ENCODE data around the gene VPS50.

The VPS50 gene

DNA sequence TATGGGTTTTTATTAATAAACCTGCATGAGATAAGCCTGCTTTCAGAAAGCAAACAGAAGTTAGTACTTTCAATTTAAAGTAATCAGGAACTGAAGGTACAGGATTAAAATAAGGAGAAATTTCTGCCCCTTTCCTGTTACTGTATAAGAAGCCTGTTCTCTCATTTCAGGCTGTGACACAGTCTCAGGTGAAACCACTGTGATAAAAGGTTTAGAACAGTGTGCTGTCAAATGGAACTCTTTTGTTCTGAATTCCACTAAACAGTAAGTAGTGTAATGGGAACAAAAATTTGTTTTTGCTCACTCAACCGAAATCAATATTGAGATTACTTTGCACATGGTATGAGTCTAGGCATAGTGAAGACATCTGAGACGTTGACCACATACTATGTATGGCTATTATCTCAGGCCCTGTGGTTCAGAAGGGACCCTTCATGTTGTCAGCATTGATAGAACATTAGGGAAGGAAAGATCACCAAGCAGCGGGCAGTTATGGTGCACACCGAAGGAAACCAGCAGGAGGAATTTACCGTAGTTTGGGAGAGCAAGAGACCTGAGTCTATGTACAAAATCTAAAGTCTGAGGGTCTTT, 20.8 kb upstream of the VPS50 start:
- no peaks in the 10 kb centered on the region for H3K27me3 ChIP-seq (ENCODE audit: control insufficient read depth in 2 of 2, insufficient read depth in 2 of 2, low read length in 2 of 2)
- peaks cover 0 to 2% of the 10 kb centered on the region in 2 donors for H3K4me1 ChIP-seq (ENCODE audit: control insufficient read depth in 2 of 2, insufficient read depth in 2 of 2, low read length in 2 of 2)
- H3K27ac ChIP-seq (ENCODE audit: low read depth in 2 of 2, low read length in 2 of 2): peak overlapping the region in 1 of 2 donors; percentile 14
- H3K36me3 ChIP-seq (ENCODE audit: control insufficient read depth in 2 of 2, insufficient read depth in 2 of 2, low read length in 2 of 2): peaks cover 0 to 3% of the 10 kb centered on the region in 2 donors
- H3K4me3 ChIP-seq (ENCODE audit: low read length in 2 of 2): no peak overlapping the region
- no peaks in the 10 kb centered on the region for H3K9me3 ChIP-seq (ENCODE audit: control insufficient read depth in 2 of 2, low read length in 2 of 2)
- no peak overlapping the region for H3K9ac ChIP-seq (ENCODE audit: low read depth in 1 of 2, low read length in 2 of 2)

DNA sequence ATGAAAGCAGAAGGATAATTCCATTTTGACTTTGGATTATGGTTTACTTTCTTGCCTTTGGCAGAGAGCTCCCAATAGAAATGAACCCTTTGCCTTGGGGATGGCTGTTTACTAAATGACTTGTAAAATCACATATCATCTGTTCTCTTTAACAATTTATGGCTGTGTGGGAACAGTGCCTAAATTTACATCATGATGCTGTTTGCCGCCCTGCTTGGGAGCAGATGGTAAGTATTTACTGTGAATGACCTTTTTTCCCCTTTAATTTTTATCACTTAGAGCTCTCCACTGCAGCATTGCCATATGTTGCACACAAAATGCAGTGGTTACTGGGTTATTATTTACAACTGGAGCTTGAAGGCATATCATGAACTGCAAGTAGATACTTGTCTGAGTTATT, 19.3 kb upstream of the VPS50 start:
- H3K9me3 ChIP-seq (ENCODE audit: control insufficient read depth in 2 of 2, low read length in 2 of 2): no peaks in the 10 kb centered on the region
- no peak overlapping the region for H3K27ac ChIP-seq (ENCODE audit: low read depth in 2 of 2, low read length in 2 of 2)
- peaks cover 0 to 5% of the 10 kb centered on the region in 2 donors for H3K4me1 ChIP-seq (ENCODE audit: control insufficient read depth in 2 of 2, insufficient read depth in 2 of 2, low read length in 2 of 2)
- no peak overlapping the region for H3K4me3 ChIP-seq (ENCODE audit: low read length in 2 of 2)
- H3K9ac ChIP-seq (ENCODE audit: low read depth in 1 of 2, low read length in 2 of 2): no peak overlapping the region
- H3K27me3 ChIP-seq (ENCODE audit: control insufficient read depth in 2 of 2, insufficient read depth in 2 of 2, low read length in 2 of 2): no peaks in the 10 kb centered on the region
- peaks cover 0 to 3% of the 10 kb centered on the region in 2 donors for H3K36me3 ChIP-seq (ENCODE audit: control insufficient read depth in 2 of 2, insufficient read depth in 2 of 2, low read length in 2 of 2)

DNA sequence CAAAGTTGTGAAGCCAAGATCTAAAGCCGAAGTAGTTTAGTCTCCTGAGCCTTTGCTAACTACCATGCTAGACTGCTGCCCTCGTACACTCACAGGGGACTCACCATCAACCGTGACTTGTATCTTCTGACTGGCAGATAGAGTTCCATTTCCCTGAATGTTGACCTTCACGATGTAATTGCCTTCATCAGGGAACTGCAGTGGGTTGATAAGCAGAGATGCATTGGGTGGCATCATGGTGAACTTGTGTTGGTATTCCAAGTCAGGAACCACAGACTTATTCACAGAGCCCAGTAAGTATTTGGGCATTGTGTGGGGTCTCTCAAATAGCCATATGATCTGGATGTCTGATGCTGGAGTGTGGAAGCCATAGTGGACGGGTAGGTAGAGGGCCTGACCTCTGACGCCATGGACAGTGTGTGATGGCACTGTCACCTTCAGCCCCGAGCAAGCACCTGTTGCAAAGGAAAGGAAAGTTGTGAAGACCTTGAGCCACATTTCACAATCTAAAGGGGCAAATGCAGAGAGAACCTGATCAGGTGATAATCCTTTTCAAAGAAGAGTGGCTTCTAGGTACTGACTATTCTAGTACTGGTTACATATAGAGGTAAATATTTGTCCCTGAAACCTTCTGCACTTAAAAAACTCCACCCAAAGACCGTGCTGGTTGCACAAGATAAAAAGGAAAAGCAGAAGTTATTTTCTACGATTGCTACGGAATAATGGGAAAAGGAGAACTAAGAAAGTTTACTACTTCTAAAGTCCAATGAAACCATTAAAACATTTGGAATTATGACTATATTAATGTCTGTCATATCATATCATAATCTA, 13.0 kb upstream of the VPS50 start:
- peak overlapping the region; percentile 16 to 33 for H3K27ac ChIP-seq (ENCODE audit: low read depth in 2 of 2, low read length in 2 of 2)
- H3K4me3 ChIP-seq (ENCODE audit: low read length in 2 of 2): peak overlapping the region; percentile 26 to 56
- H3K9ac ChIP-seq (ENCODE audit: low read depth in 1 of 2, low read length in 2 of 2): no peak overlapping the region
- no peaks in the 10 kb centered on the region for H3K36me3 ChIP-seq (ENCODE audit: control insufficient read depth in 2 of 2, insufficient read depth in 2 of 2, low read length in 2 of 2)
- H3K27me3 ChIP-seq (ENCODE audit: control insufficient read depth in 2 of 2, insufficient read depth in 2 of 2, low read length in 2 of 2): peaks cover 0 to 4% of the 10 kb centered on the region in 2 donors
- no peaks in the 10 kb centered on the region for H3K9me3 ChIP-seq (ENCODE audit: control insufficient read depth in 2 of 2, low read length in 2 of 2)
- H3K4me1 ChIP-seq (ENCODE audit: control insufficient read depth in 2 of 2, insufficient read depth in 2 of 2, low read length in 2 of 2): peaks cover 0 to 6% of the 10 kb centered on the region in 2 donors

DNA sequence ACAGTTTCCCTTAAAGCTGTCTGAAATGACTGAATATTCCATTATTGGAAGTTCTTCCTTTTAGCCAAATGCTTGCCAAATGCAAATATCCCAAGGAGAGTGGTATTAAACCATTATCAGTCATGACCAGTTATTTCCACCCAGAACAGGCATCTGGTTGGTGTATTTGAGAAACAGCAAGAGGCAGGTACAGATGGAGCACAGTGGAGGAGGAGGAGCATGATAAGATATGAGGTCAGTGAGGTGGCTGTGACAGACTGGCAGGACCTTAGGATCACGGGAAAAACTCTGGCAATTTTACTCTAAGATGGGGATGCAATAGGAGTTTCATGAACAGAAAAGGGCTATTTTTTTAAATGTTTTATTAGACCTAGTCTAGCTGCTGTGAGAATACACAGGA, 12.3 kb upstream of the VPS50 start:
- Histone ChIP-seq H3K36me3 (ENCODE audit: control insufficient read depth in 2 of 2, insufficient read depth in 2 of 2, low read length in 2 of 2) (no peaks in the 10 kb centered on the region), H3K9me3 (ENCODE audit: control insufficient read depth in 2 of 2, low read length in 2 of 2) (no peaks in the 10 kb centered on the region), H3K27me3 (ENCODE audit: control insufficient read depth in 2 of 2, insufficient read depth in 2 of 2, low read length in 2 of 2) (peaks cover 0 to 4% of the 10 kb centered on the region in 2 donors), H3K9ac (ENCODE audit: low read depth in 1 of 2, low read length in 2 of 2) (no peak overlapping the region), H3K4me3 (ENCODE audit: low read length in 2 of 2) (no peak overlapping the region), H3K4me1 (ENCODE audit: control insufficient read depth in 2 of 2, insufficient read depth in 2 of 2, low read length in 2 of 2) (peaks cover 0 to 6% of the 10 kb centered on the region in 2 donors), H3K27ac (ENCODE audit: low read depth in 2 of 2, low read length in 2 of 2) (peak overlapping the region in 1 of 2 donors; percentile 19)

DNA sequence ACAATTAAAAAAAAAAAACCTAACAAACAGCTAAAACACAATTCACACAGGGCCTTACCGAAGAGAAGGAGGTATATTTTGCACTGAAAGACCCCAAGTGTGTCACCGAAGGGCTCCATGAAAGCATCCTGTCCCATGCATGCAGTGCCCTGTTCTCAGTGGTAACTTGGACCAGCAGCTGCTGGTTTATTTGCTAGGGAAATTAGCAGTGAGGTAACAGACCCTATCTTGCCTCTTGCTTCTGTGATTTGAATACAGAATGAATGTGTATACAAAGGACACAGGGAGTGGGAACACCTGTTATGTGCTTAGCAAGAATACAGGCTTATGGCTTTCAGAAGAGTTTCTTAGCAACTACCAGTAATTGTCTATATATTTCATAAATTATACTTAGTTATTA, 5.9 kb upstream of the VPS50 start, which contains the start of gene HEPACAM2:
Gene HEPACAM2, minus strand, starts transcription at position 160 of the 400 bp plus-strand sequence.
- H3K4me3 ChIP-seq (ENCODE audit: low read length in 2 of 2): peak within 1 kb of the TSS; percentile 49 to 55
- peak within 1 kb of the TSS in 1 of 2 donors; percentile 22 for H3K9ac ChIP-seq (ENCODE audit: low read depth in 1 of 2, low read length in 2 of 2)
- no peaks in the 10 kb centered on the region for H3K9me3 ChIP-seq (ENCODE audit: control insufficient read depth in 2 of 2, low read length in 2 of 2)
- H3K27me3 ChIP-seq (ENCODE audit: control insufficient read depth in 2 of 2, insufficient read depth in 2 of 2, low read length in 2 of 2): no peaks in the 10 kb centered on the region
- H3K4me1 ChIP-seq (ENCODE audit: control insufficient read depth in 2 of 2, insufficient read depth in 2 of 2, low read length in 2 of 2): peaks cover 0 to 7% of the 10 kb centered on the region in 2 donors
- H3K27ac ChIP-seq (ENCODE audit: low read depth in 2 of 2, low read length in 2 of 2): peak within 1 kb of the TSS; percentile 11 to 50
- no peaks in the 10 kb centered on the region for H3K36me3 ChIP-seq (ENCODE audit: control insufficient read depth in 2 of 2, insufficient read depth in 2 of 2, low read length in 2 of 2)

DNA sequence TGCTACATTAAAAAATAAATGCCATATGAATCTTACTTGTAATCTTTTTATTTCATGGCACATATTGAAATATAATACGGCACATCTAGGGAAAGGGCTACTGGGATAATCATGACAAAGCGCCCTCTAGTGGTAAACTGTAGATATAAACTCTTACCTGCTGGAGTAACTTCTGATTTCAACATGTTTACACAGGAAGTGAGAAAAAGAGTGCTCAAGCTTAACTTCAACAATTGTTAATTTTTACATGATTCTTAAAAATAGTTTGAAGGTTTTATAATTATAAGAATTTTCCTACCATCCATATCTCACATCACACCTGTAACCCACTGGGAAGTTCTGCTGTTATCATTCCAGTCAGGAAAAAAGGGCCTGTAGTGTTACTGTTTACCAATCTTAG, 3.9 kb upstream of the VPS50 start:
- H3K27me3 ChIP-seq (ENCODE audit: control insufficient read depth in 2 of 2, insufficient read depth in 2 of 2, low read length in 2 of 2): no peaks in the 10 kb centered on the region

DNA sequence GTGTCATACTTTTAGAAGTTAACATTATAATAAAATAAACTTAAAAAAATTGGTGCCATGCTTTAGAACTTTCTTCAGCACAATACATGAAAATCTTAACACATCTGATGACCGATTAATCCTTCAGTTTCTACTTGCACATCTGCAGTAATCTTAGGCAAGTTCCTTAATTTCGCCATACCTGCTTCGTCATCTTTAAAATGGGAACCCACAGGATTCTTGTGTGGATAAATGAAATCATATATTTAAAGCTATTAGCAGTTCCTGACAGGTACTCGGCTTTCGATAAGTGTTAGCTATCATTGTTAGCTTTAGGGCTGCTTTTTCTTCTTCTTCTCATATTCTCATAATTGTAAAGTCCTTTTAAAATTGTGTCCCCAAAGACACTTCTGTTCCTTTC, 907 bp upstream of the VPS50 start:
- H3K9me3 ChIP-seq (ENCODE audit: control insufficient read depth in 2 of 2, low read length in 2 of 2): no peaks in the 10 kb centered on the region
- no peaks in the 10 kb centered on the region for H3K27me3 ChIP-seq (ENCODE audit: control insufficient read depth in 2 of 2, insufficient read depth in 2 of 2, low read length in 2 of 2)
- H3K4me1 ChIP-seq (ENCODE audit: control insufficient read depth in 2 of 2, insufficient read depth in 2 of 2, low read length in 2 of 2): peaks cover 3 to 11% of the 10 kb centered on the region in 2 donors
- H3K36me3 ChIP-seq (ENCODE audit: control insufficient read depth in 2 of 2, insufficient read depth in 2 of 2, low read length in 2 of 2): no peaks in the 10 kb centered on the region
- H3K4me3 ChIP-seq (ENCODE audit: low read length in 2 of 2): peak overlapping the region; percentile 84 to 96
- H3K27ac ChIP-seq (ENCODE audit: low read depth in 2 of 2, low read length in 2 of 2): peak overlapping the region; percentile 79
- peak overlapping the region; percentile 76 to 86 for H3K9ac ChIP-seq (ENCODE audit: low read depth in 1 of 2, low read length in 2 of 2)

More for the DNA sequence above, 3.9 kb upstream of the VPS50 start:
- Histone ChIP-seq H3K4me1 (ENCODE audit: control insufficient read depth in 2 of 2, insufficient read depth in 2 of 2, low read length in 2 of 2) (peaks cover 3 to 11% of the 10 kb centered on the region in 2 donors), H3K9me3 (ENCODE audit: control insufficient read depth in 2 of 2, low read length in 2 of 2) (no peaks in the 10 kb centered on the region), H3K36me3 (ENCODE audit: control insufficient read depth in 2 of 2, insufficient read depth in 2 of 2, low read length in 2 of 2) (no peaks in the 10 kb centered on the region), H3K27ac (ENCODE audit: low read depth in 2 of 2, low read length in 2 of 2) (no peak overlapping the region), H3K9ac (ENCODE audit: low read depth in 1 of 2, low read length in 2 of 2) (no peak overlapping the region), H3K4me3 (ENCODE audit: low read length in 2 of 2) (no peak overlapping the region)

DNA sequence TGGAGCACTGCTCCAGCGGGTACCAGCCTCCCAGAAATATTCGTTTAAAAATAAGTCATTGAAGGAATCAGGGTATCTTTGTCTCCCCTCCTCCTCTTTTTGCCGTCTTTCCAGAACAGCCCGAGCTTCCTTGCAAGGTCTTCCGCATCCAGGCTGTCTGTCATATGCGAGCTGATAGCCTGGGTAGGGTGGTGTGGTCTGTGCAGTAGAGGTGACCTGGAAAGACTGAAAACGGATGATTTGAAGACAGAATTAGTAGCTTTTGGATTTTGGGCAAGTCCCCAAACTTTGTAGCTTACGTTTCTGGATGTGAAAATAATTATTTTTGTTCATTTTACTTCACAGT, 480 bp downstream of the VPS50 start:
- H3K27me3 ChIP-seq (ENCODE audit: control insufficient read depth in 2 of 2, insufficient read depth in 2 of 2, low read length in 2 of 2): no peaks in the 10 kb centered on the region
- H3K9ac ChIP-seq (ENCODE audit: low read depth in 1 of 2, low read length in 2 of 2): peak overlapping the region; percentile 69 to 86
- H3K36me3 ChIP-seq (ENCODE audit: control insufficient read depth in 2 of 2, insufficient read depth in 2 of 2, low read length in 2 of 2): no peaks in the 10 kb centered on the region
- no peak overlapping the region for H3K27ac ChIP-seq (ENCODE audit: low read depth in 2 of 2, low read length in 2 of 2)
- H3K4me1 ChIP-seq (ENCODE audit: control insufficient read depth in 2 of 2, insufficient read depth in 2 of 2, low read length in 2 of 2): peaks cover 3 to 11% of the 10 kb centered on the region in 2 donors
- peak overlapping the region; percentile 84 to 96 for H3K4me3 ChIP-seq (ENCODE audit: low read length in 2 of 2)
- no peaks in the 10 kb centered on the region for H3K9me3 ChIP-seq (ENCODE audit: control insufficient read depth in 2 of 2, low read length in 2 of 2)

DNA sequence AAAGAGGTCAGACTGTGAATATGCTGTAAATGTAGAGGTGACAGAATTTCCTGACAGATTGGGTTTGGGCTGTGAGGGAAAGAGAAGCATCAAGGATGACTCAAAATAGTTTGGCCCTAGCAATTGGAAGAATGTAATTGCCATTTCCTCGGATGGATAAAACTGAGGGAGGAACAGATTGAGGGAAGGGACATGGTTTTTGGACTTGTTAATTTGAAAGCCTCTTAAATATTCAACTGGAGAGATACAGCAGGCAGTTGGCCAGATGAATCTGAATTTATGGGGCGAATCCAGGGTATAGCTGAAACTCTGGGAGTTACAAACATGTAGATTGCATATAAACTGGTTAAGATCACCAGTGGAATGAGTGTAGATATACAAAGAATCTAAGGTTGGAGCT, 3.4 kb downstream of the VPS50 start:
- no peaks in the 10 kb centered on the region for H3K27me3 ChIP-seq (ENCODE audit: control insufficient read depth in 2 of 2, insufficient read depth in 2 of 2, low read length in 2 of 2)
- H3K9ac ChIP-seq (ENCODE audit: low read depth in 1 of 2, low read length in 2 of 2): no peak overlapping the region
- H3K4me1 ChIP-seq (ENCODE audit: control insufficient read depth in 2 of 2, insufficient read depth in 2 of 2, low read length in 2 of 2): peaks cover 3 to 5% of the 10 kb centered on the region in 2 donors
- no peak overlapping the region for H3K4me3 ChIP-seq (ENCODE audit: low read length in 2 of 2)
- no peak overlapping the region for H3K27ac ChIP-seq (ENCODE audit: low read depth in 2 of 2, low read length in 2 of 2)
- no peaks in the 10 kb centered on the region for H3K36me3 ChIP-seq (ENCODE audit: control insufficient read depth in 2 of 2, insufficient read depth in 2 of 2, low read length in 2 of 2)
- no peaks in the 10 kb centered on the region for H3K9me3 ChIP-seq (ENCODE audit: control insufficient read depth in 2 of 2, low read length in 2 of 2)

DNA sequence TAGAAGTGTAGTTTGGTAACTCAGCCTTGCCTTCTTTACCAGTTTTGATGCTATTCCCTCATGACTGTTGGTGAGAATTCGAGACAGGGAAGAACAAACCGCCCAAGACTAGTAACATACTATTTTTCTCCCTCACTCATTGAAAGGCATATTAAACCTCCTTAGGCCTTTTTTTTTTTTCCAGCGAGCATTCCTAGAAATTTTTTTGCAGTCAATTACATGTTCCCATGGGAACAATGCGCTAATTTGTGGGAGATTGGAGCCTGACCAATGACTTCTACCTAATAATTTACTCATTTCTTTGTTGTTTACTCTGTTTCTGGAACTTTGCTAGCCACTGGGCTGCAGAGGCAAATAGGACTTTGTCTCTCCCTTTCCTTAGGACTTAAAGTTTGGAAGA, 6.0 kb downstream of the VPS50 start:
- Histone ChIP-seq H3K36me3 (ENCODE audit: control insufficient read depth in 2 of 2, insufficient read depth in 2 of 2, low read length in 2 of 2) (peaks cover 0 to 3% of the 10 kb centered on the region in 2 donors), H3K4me3 (ENCODE audit: low read length in 2 of 2) (no peak overlapping the region), H3K9me3 (ENCODE audit: control insufficient read depth in 2 of 2, low read length in 2 of 2) (no peaks in the 10 kb centered on the region), H3K27ac (ENCODE audit: low read depth in 2 of 2, low read length in 2 of 2) (no peak overlapping the region), H3K9ac (ENCODE audit: low read depth in 1 of 2, low read length in 2 of 2) (no peak overlapping the region), H3K4me1 (ENCODE audit: control insufficient read depth in 2 of 2, insufficient read depth in 2 of 2, low read length in 2 of 2) (no peaks in the 10 kb centered on the region), H3K27me3 (ENCODE audit: control insufficient read depth in 2 of 2, insufficient read depth in 2 of 2, low read length in 2 of 2) (no peaks in the 10 kb centered on the region)
